HG02642 (cell line): ENCODE measurements around the gene TAF11L2.
"Not testable (repeated sequence)": the region's sequence is repeated elsewhere in the genome, so short reads cannot be mapped to it uniquely, and the experiment has no call there.

Experiments
- ATAC-seq: cut with Tn5 transposase; IDR thresholded peaks from one replicate; pipeline ENCODE4 v1.9.1; 2021; ENCODE audit warnings: mild to moderate bottlenecking; ENCODE audit not compliant: unreplicated experiment, poor library complexity

TAF11L2 gene

GRCh38 chr5:17524935-17525334 is 26.9 kb downstream of the TAF11L2 start, which contains the start of gene TAF11L5:
TAF11L5 (plus strand) TSS chr5:17525235.
- not testable (repeated sequence) for ATAC-seq

DNA sequence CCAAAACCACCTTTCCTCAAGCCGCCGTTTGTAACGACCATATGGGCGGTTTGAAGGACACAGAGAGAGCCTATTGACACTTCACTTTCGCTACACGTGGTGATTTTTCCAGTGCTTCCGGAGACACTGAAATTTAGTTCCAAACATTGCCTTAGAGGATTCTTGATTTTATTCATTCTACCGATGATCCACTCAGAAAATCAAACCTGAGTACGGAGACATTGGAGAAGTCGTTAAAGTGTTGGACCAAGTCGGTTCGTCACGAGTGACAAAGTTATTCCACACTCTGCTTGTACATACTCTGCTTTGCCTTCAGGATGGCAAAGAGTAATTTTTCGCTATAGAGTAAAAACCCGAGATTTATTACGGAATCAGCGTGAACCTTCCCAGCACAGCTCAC is 28.5 kb downstream of the TAF11L2 start:
- ATAC-seq = not testable (repeated sequence)

DNA sequence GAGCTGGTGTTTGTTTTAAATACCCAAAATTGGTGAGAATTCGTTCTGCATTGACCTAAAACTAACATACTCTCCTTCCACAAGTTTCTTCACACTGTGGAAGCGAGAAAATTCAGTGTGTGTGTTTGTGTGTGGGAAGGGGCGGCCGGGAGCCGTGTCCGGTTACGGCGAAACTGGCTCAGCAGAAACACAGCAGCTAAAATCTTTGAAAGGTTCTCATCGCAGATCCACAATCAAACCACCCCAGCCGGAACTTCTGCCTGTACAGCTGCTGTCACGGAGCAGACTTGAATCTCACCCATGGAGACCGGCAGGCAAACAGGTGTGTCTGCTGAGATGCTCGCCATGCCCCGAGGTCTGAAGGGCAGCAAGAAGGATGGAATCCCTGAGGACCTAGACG is 30.3 kb downstream of the TAF11L2 start, which contains the start of gene TAF11L6:
Gene TAF11L6, plus strand, starts transcription at position 301 of the 400 bp plus-strand sequence.
- not testable (repeated sequence) for ATAC-seq
